Vagina (tissue), 2 donors: ENCODE measurements around the gene FGD2.

Experiments
- POLR2A ChIP-seq, 2 donors: fragments of 450-650 bp; IDR thresholded peaks; one replicate each; pipeline ENCODE4 v1.6.1; 2017; ENCODE audit warnings: antibody characterized with exemption in 2 of 2, mild to moderate bottlenecking in 2 of 2, moderate library complexity in 2 of 2
- POLR2AphosphoS5 ChIP-seq, 2 donors: sonication (generic); formaldehyde crosslinking; IDR thresholded peaks; one replicate each; pipeline ENCODE4 v1.9.0; 2017; ENCODE audit warnings: antibody characterized with exemption in 2 of 2, mild to moderate bottlenecking in 2 of 2, low read depth in 1 of 2; ENCODE audit not compliant: insufficient read depth in 1 of 2
- TF ChIP-seq, protein P1 (sequence below), 3 experiments: fragments of 450-650 bp in 2 of 3; fragments of 200-600 bp in 1 of 3; sonication (generic) in 1 of 3; IDR thresholded peaks; one replicate each; pipeline ENCODE4 v1.5.1; 2017 to 2019; ENCODE audit warnings: antibody characterized with exemption in 3 of 3, mild to moderate bottlenecking in 2 of 3, moderate library complexity in 2 of 3

DNA sequence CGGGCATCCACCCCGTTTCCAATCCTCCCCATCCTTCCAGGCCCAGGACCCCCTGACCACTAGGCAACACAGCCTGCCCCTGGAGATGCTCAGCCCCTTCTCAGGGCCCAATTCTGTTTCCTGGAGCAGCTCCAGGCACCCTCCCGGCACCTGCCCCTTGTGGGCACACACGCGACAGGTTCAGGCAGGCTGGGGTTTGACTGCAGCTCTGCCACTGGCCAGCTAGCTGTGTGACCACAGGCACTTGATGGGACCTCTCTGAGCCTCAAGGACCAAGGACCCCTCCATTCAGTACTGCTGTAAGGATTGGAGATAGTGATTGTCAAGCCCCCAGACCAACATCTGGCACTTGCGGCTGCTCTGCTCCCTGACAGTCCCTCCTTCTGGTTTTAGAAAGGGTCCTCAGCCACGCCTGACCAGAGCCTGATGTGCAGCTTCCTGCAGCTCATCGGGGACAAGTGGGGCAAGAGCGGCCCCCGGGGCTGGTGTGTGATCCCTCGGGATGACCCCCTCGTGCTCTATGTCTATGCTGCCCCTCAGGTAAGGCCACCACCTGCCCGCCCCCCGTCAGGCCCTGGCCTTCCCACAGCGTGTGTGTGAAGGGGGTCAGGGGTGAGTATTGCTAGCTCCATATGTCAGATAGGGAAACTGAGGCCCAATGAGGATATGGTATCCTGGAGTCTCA is 21.7 kb downstream of the FGD2 start:
- TF ChIP-seq, protein P1, sequence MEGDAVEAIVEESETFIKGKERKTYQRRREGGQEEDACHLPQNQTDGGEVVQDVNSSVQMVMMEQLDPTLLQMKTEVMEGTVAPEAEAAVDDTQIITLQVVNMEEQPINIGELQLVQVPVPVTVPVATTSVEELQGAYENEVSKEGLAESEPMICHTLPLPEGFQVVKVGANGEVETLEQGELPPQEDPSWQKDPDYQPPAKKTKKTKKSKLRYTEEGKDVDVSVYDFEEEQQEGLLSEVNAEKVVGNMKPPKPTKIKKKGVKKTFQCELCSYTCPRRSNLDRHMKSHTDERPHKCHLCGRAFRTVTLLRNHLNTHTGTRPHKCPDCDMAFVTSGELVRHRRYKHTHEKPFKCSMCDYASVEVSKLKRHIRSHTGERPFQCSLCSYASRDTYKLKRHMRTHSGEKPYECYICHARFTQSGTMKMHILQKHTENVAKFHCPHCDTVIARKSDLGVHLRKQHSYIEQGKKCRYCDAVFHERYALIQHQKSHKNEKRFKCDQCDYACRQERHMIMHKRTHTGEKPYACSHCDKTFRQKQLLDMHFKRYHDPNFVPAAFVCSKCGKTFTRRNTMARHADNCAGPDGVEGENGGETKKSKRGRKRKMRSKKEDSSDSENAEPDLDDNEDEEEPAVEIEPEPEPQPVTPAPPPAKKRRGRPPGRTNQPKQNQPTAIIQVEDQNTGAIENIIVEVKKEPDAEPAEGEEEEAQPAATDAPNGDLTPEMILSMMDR (IDR thresholded peaks at IDR 0.05) = no peak
- TF ChIP-seq POLR2AphosphoS5 (IDR thresholded peaks at IDR 0.05; ENCODE audit: insufficient read depth in 1 of 2, low read depth in 1 of 2) = no peak
- TF ChIP-seq POLR2A (IDR thresholded peaks at IDR 0.05) = no peak
